SJSA1 (cell line): ENCODE results near the gene NHERF2. TPM values are rescaled to one million over a fixed set of nuclear protein-coding genes. Genes with fewer than 3 reads are reported as not detected.
A peak's percentile ranks its signal among the peaks of the same experiment; 100 is the strongest.

Experiments
- DNase-seq, 2 experiments: peaks; one replicate each; pipeline ENCODE4 v3.0.0-alpha.2; 2015 to 2020; ENCODE audit warnings: low spot score in 2 of 2, low read depth in 1 of 2
- H3K27ac ChIP-seq: fragments of 250-450 bp; sonication (Bioruptor Pico); 2 replicates; pipeline ENCODE4 v1.5.1; 2020; ENCODE audit warnings: mild to moderate bottlenecking, moderate library complexity
- H3K27me3 ChIP-seq: fragments of 250-450 bp; sonication (Bioruptor Pico); replicated peaks from 2 replicates; pipeline ENCODE4 v1.5.1; 2020; ENCODE audit warnings: mild to moderate bottlenecking, moderate library complexity
- H3K36me3 ChIP-seq: fragments of 250-450 bp; sonication (Bioruptor Pico); 2 replicates; pipeline ENCODE4 v1.5.1; 2020; ENCODE audit warnings: mild to moderate bottlenecking
- H3K4me1 ChIP-seq: fragments of 250-450 bp; sonication (Bioruptor Pico); replicated peaks from 2 replicates; pipeline ENCODE4 v1.6.1; 2021; ENCODE audit warnings: mild to moderate bottlenecking
- H3K4me3 ChIP-seq: fragments of 250-450 bp; sonication (Bioruptor Pico); 2 replicates; pipeline ENCODE4 v1.5.1; 2020; ENCODE audit warnings: mild to moderate bottlenecking
- H3K9me3 ChIP-seq: fragments of 250-450 bp; sonication (Bioruptor Pico); replicated peaks from 2 replicates; pipeline ENCODE4 v1.5.1; 2020; ENCODE audit warnings: mild to moderate bottlenecking
- total RNA-seq: library from RNA; depleted of rRNA; stranded (reverse); fragments of >200 nt; shearing (Covaris generic); gene quantifications from 2 replicates; pipeline ENCODE4 v1.2.3, GENCODE V29; 2014

Gene NHERF2
- total RNA-seq, 1 experiment from 2014 or later: 50.2 TPM

- peaks cover 55% of the 10 kb centered on the region for H3K36me3 ChIP-seq
- peaks cover 69% of the 10 kb centered on the region for H3K4me1 ChIP-seq
- no peaks in the 10 kb centered on the region for H3K9me3 ChIP-seq
- H3K27ac ChIP-seq: peak overlapping the region; percentile 60
- no peak overlapping the region for H3K4me3 ChIP-seq
- H3K27me3 ChIP-seq: no peaks in the 10 kb centered on the region
- no peak for DNase-seq
Observed at GRCh38 chr16:2040041-2040786, 13.5 kb downstream of the NHERF2 start.

GRCh38 chr16:2040787-2041522, 14.3 kb downstream of the NHERF2 start:
- H3K4me1 ChIP-seq: peaks cover 62% of the 10 kb centered on the region
- H3K4me3 ChIP-seq: no peak overlapping the region
- no peak for DNase-seq
- H3K27ac ChIP-seq: peak overlapping the region; percentile 60; the same call in 1 of the 2 replicates
- H3K27me3 ChIP-seq: no peaks in the 10 kb centered on the region
- H3K9me3 ChIP-seq: no peaks in the 10 kb centered on the region
- peaks cover 58% of the 10 kb centered on the region for H3K36me3 ChIP-seq

- Histone ChIP-seq H3K4me1 (peaks cover 62% of the 10 kb centered on the region), H3K4me3 (no peak overlapping the region), H3K27me3 (no peaks in the 10 kb centered on the region), H3K27ac (no peak overlapping the region), H3K36me3 (peaks cover 44% of the 10 kb centered on the region), H3K9me3 (no peaks in the 10 kb centered on the region)
- no peak for DNase-seq
Observed at GRCh38 chr16:2042171-2042985, 15.7 kb downstream of the NHERF2 start.

GRCh38 chr16:2042986-2043666, 16.4 kb downstream of the NHERF2 start:
- Histone ChIP-seq H3K27ac (no peak overlapping the region), H3K4me1 (peaks cover 57% of the 10 kb centered on the region), H3K4me3 (no peak overlapping the region), H3K36me3 (peaks cover 39% of the 10 kb centered on the region), H3K27me3 (no peaks in the 10 kb centered on the region), H3K9me3 (no peaks in the 10 kb centered on the region)
- no peak for DNase-seq

- peaks cover 56% of the 10 kb centered on the region for H3K4me1 ChIP-seq
- no peak overlapping the region for H3K27ac ChIP-seq
- no peaks in the 10 kb centered on the region for H3K9me3 ChIP-seq
- no peak for DNase-seq
- H3K36me3 ChIP-seq: peaks cover 34% of the 10 kb centered on the region
- no peaks in the 10 kb centered on the region for H3K27me3 ChIP-seq
- no peak overlapping the region for H3K4me3 ChIP-seq
Observed at GRCh38 chr16:2043667-2044451, 17.2 kb downstream of the NHERF2 start.

- Histone ChIP-seq H3K4me1 (peaks cover 52% of the 10 kb centered on the region), H3K27ac (no peak overlapping the region), H3K27me3 (no peaks in the 10 kb centered on the region), H3K4me3 (no peak overlapping the region), H3K9me3 (no peaks in the 10 kb centered on the region), H3K36me3 (peaks cover 35% of the 10 kb centered on the region)
- no peak for DNase-seq
Observed at GRCh38 chr16:2044541-2044940, 17.8 kb downstream of the NHERF2 start.

GRCh38 chr16:2045965-2046892, 19.5 kb downstream of the NHERF2 start:
- peaks cover 35% of the 10 kb centered on the region for H3K4me1 ChIP-seq
- no peak overlapping the region for H3K27ac ChIP-seq
- no peak overlapping the region for H3K4me3 ChIP-seq
- peaks cover 34% of the 10 kb centered on the region for H3K36me3 ChIP-seq
- no peak for DNase-seq
- H3K27me3 ChIP-seq: no peaks in the 10 kb centered on the region
- no peaks in the 10 kb centered on the region for H3K9me3 ChIP-seq

- peaks cover 35% of the 10 kb centered on the region for H3K36me3 ChIP-seq
- no peak overlapping the region for H3K27ac ChIP-seq
- H3K4me3 ChIP-seq: peak overlapping the region; percentile 92
- H3K4me1 ChIP-seq: peaks cover 28% of the 10 kb centered on the region
- no peaks in the 10 kb centered on the region for H3K27me3 ChIP-seq
- no peak for DNase-seq
- H3K9me3 ChIP-seq: no peaks in the 10 kb centered on the region
Observed at GRCh38 chr16:2046893-2047329, 20.2 kb downstream of the NHERF2 start.

- Histone ChIP-seq H3K4me3 (peak within 1 kb of the TSS; percentile 92), H3K27me3 (no peaks in the 10 kb centered on the region), H3K27ac (no peak within 1 kb of the TSS), H3K36me3 (peaks cover 40% of the 10 kb centered on the region), H3K4me1 (peaks cover 25% of the 10 kb centered on the region), H3K9me3 (no peaks in the 10 kb centered on the region)
- DNase-seq: peak; percentile 92 to 97
Observed at GRCh38 chr16:2047330-2048115, 20.8 kb downstream of the NHERF2 start, which contains the start of the genes NTHL1 and TSC2. Gene NTHL1 (minus strand): TSS chr16:2047834. CDS start chr16:2047823, 11 bp downstream. Gene TSC2 (plus strand): TSS chr16:2047985. CDS start chr16:2048616, 631 bp downstream.

GRCh38 chr16:2048116-2048543, 21.4 kb downstream of the NHERF2 start:
- peaks cover 25% of the 10 kb centered on the region for H3K4me1 ChIP-seq
- H3K4me3 ChIP-seq: peak overlapping the region; percentile 92
- peak in 1 of 2 experiments; percentile 8 for DNase-seq
- peaks cover 46% of the 10 kb centered on the region for H3K36me3 ChIP-seq
- no peak overlapping the region for H3K27ac ChIP-seq
- H3K27me3 ChIP-seq: no peaks in the 10 kb centered on the region
- no peaks in the 10 kb centered on the region for H3K9me3 ChIP-seq

GRCh38 chr16:2053211-2053610, 26.5 kb downstream of the NHERF2 start:
- Histone ChIP-seq H3K27ac (no peak overlapping the region), H3K9me3 (no peaks in the 10 kb centered on the region), H3K4me1 (peaks cover 8% of the 10 kb centered on the region), H3K36me3 (peaks cover 70% of the 10 kb centered on the region), H3K27me3 (no peaks in the 10 kb centered on the region), H3K4me3 (no peak overlapping the region)
- no peak for DNase-seq
